ENCODE data around the gene CHST11. TPM values are rescaled to one million over a fixed set of nuclear protein-coding genes. Genes with fewer than 3 reads are reported as not detected.
A peak's percentile ranks its signal among the peaks of the same experiment; 100 is the strongest.

The CHST11 gene
- total RNA-seq, 4 donors from 2014 or later = 5.7 to 15.7 (median 7.1) TPM

- H3K4me3 ChIP-seq = no peak overlapping the region
- WGBS = 90% methylated on average over 11 of the region's 11 CpGs
- DNase-seq (ENCODE audit: extremely low spot score) = no peak
- no peaks in the 10 kb centered on the region for H3K27me3 ChIP-seq
- H3K27ac ChIP-seq (replicated peaks in 1 of 4) = no peak overlapping the region
- TF ChIP-seq POLR2AphosphoS5 (IDR thresholded peaks at IDR 0.05) (peak in 1 of 2 donors; percentile 14), CTCF (IDR thresholded peaks at IDR 0.05) (no peak)
- intact Hi-C loops (cut with DNase I) = no loop called here
- H3K4me1 ChIP-seq = peaks cover 0 to 6% (median 4%) of the 10 kb centered on the region in 4 donors
- H3K36me3 ChIP-seq = no peaks in the 10 kb centered on the region
- peaks cover 0 to 3% (median 0%) of the 10 kb centered on the region in 4 donors for H3K9me3 ChIP-seq
Observed at GRCh38 chr12:104480826-104481440, 24.2 kb downstream of the CHST11 start.

- H3K4me3 ChIP-seq = no peak overlapping the region
- H3K27ac ChIP-seq (replicated peaks in 1 of 4) = no peak overlapping the region
- peaks cover 0 to 3% (median 0%) of the 10 kb centered on the region in 4 donors for H3K9me3 ChIP-seq
- no peaks in the 10 kb centered on the region for H3K36me3 ChIP-seq
- H3K4me1 ChIP-seq = peaks cover 0 to 18% (median 16%) of the 10 kb centered on the region in 4 donors
- WGBS = 66% methylated on average over 4 of the region's 4 CpGs
- intact Hi-C loops (cut with DNase I) = no loop called here
- TF ChIP-seq POLR2A (IDR thresholded peaks at IDR 0.05; ENCODE audit: low read depth) = no peak
- no peak for TF ChIP-seq POLR2AphosphoS5 (IDR thresholded peaks at IDR 0.05)
- no peak for TF ChIP-seq EP300 (IDR thresholded peaks at IDR 0.05)
- TF ChIP-seq CTCF (IDR thresholded peaks at IDR 0.05) = no peak
- DNase-seq (ENCODE audit: extremely low spot score) = no peak
- H3K27me3 ChIP-seq = no peaks in the 10 kb centered on the region
Observed at GRCh38 chr12:104482113-104482512, 25.4 kb downstream of the CHST11 start.

- DNase-seq (ENCODE audit: extremely low spot score) = no peak
- Histone ChIP-seq H3K27me3 (no peaks in the 10 kb centered on the region), H3K9me3 (peaks cover 0 to 3% (median 0%) of the 10 kb centered on the region in 4 donors), H3K4me1 (peaks cover 0 to 21% (median 19%) of the 10 kb centered on the region in 4 donors), H3K27ac (replicated peaks in 1 of 4) (no peak overlapping the region), H3K4me3 (no peak overlapping the region), H3K36me3 (no peaks in the 10 kb centered on the region)
- intact Hi-C loops (cut with DNase I) = no loop called here
- TF ChIP-seq EP300 (IDR thresholded peaks at IDR 0.05) (no peak), POLR2A (IDR thresholded peaks at IDR 0.05; ENCODE audit: low read depth) (no peak)
- WGBS = 73% methylated on average over 4 of the region's 4 CpGs
Observed at GRCh38 chr12:104482748-104483147, 26.0 kb downstream of the CHST11 start.

GRCh38 chr12:104484079-104484478, 27.3 kb downstream of the CHST11 start:
- Histone ChIP-seq H3K36me3 (no peaks in the 10 kb centered on the region), H3K4me1 (peaks cover 0 to 21% (median 19%) of the 10 kb centered on the region in 4 donors), H3K4me3 (no peak overlapping the region), H3K9me3 (peaks cover 0 to 3% (median 0%) of the 10 kb centered on the region in 4 donors), H3K27me3 (no peaks in the 10 kb centered on the region), H3K27ac (replicated peaks in 1 of 4) (no peak overlapping the region)
- 92% methylated on average over 2 of the region's 2 CpGs for WGBS
- intact Hi-C loops (cut with DNase I) = no loop called here
- no peak for TF ChIP-seq CTCF (IDR thresholded peaks at IDR 0.05)
- no peak for DNase-seq (ENCODE audit: extremely low spot score)

- DNase-seq (ENCODE audit: extremely low spot score) = no peak
- TF ChIP-seq CTCF (IDR thresholded peaks at IDR 0.05) = no peak
- TF ChIP-seq POLR2A (IDR thresholded peaks at IDR 0.05; ENCODE audit: low read depth) = no peak
- TF ChIP-seq EP300 (IDR thresholded peaks at IDR 0.05) = no peak
- no peak for TF ChIP-seq POLR2AphosphoS5 (IDR thresholded peaks at IDR 0.05)
- no peak overlapping the region for H3K4me3 ChIP-seq
- H3K27me3 ChIP-seq = no peaks in the 10 kb centered on the region
- 77% methylated on average over 13 of the region's 13 CpGs for WGBS
- H3K36me3 ChIP-seq = no peaks in the 10 kb centered on the region
- no peak overlapping the region for H3K27ac ChIP-seq (replicated peaks in 1 of 4)
- peaks cover 0 to 21% (median 19%) of the 10 kb centered on the region in 4 donors for H3K4me1 ChIP-seq
- no peaks in the 10 kb centered on the region for H3K9me3 ChIP-seq
- intact Hi-C loops (cut with DNase I) = no loop called here
Observed at GRCh38 chr12:104485651-104486362, 29.1 kb downstream of the CHST11 start.

All from esophagus muscularis mucosa (tissue), 4 donors.